ENCODE results near the gene SREBF1. TPM values are rescaled to one million over a fixed set of nuclear protein-coding genes. Genes with fewer than 3 reads are reported as not detected.

The SREBF1 gene
- total RNA-seq, 1 donor from 2014 or later = 83.0 TPM

DNA sequence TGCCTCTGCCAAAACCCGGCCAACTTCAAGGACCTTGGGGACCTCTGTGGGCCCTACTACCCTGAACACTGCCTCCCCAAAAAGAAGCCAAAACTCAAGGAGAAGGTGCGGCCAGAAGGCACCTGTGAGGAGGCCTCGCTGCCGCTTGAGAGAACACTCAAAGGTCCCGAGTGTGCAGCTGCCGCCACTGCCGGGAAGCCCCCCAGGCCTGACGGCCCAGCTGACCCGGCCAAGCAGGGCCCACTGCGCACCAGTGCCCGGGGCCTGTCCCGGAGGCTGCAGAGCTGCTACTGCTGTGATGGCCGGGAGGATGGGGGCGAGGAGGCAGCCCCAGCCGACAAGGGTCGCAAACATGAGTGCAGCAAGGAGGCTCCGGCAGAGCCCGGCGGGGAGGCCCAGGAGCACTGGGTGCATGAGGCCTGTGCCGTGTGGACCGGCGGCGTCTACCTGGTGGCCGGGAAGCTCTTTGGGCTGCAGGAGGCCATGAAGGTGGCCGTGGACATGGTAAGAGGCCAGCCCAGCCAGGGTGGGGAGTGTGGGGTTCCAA, 38.7 kb downstream of the SREBF1 start:
- H3K27me3 ChIP-seq (ENCODE audit: control insufficient read depth, insufficient read depth, low read length) = no peaks in the 10 kb centered on the region
- peaks cover 2% of the 10 kb centered on the region for H3K36me3 ChIP-seq (ENCODE audit: control insufficient read depth, insufficient read depth, low read length)
- no peak for DNase-seq (ENCODE audit: low read depth)
- no peak overlapping the region for H3K4me3 ChIP-seq (ENCODE audit: low read depth, low read length)
- TF ChIP-seq, protein P1, sequence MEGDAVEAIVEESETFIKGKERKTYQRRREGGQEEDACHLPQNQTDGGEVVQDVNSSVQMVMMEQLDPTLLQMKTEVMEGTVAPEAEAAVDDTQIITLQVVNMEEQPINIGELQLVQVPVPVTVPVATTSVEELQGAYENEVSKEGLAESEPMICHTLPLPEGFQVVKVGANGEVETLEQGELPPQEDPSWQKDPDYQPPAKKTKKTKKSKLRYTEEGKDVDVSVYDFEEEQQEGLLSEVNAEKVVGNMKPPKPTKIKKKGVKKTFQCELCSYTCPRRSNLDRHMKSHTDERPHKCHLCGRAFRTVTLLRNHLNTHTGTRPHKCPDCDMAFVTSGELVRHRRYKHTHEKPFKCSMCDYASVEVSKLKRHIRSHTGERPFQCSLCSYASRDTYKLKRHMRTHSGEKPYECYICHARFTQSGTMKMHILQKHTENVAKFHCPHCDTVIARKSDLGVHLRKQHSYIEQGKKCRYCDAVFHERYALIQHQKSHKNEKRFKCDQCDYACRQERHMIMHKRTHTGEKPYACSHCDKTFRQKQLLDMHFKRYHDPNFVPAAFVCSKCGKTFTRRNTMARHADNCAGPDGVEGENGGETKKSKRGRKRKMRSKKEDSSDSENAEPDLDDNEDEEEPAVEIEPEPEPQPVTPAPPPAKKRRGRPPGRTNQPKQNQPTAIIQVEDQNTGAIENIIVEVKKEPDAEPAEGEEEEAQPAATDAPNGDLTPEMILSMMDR (IDR thresholded peaks at IDR 0.05; ENCODE audit: insufficient read depth, low read length, poor library complexity, severe bottlenecking) = no peak

DNA sequence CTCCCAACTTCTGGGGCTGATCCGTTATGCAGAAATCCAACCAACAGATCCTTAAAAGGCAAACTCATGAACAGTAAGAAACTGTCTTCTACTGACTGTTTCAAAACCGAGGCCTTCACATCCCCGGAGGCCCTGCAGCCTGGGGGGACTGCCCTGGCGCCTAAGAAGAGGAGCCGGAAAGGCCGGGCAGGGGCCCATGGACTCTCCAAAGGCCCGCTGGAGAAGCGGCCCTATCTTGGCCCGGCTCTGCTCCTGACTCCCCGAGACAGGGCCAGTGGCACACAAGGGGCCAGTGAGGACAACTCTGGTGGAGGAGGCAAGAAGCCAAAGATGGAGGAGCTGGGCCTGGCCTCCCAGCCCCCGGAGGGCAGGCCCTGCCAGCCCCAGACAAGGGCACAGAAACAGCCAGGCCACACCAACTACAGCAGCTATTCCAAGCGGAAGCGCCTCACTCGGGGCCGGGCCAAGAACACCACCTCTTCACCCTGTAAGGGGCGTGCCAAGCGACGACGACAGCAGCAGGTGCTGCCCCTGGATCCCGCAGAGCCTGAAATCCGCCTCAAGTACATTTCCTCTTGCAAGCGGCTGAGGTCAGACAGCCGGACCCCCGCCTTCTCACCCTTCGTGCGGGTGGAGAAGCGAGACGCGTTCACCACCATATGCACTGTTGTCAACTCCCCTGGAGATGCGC, 39.5 kb downstream of the SREBF1 start:
- no peak for DNase-seq (ENCODE audit: low read depth)
- Histone ChIP-seq H3K4me3 (ENCODE audit: low read depth, low read length) (no peak overlapping the region), H3K27me3 (ENCODE audit: control insufficient read depth, insufficient read depth, low read length) (no peaks in the 10 kb centered on the region), H3K36me3 (ENCODE audit: control insufficient read depth, insufficient read depth, low read length) (peaks cover 2% of the 10 kb centered on the region)
- TF ChIP-seq, protein P1 (IDR thresholded peaks at IDR 0.05; ENCODE audit: insufficient read depth, low read length, poor library complexity, severe bottlenecking) = no peak

DNA sequence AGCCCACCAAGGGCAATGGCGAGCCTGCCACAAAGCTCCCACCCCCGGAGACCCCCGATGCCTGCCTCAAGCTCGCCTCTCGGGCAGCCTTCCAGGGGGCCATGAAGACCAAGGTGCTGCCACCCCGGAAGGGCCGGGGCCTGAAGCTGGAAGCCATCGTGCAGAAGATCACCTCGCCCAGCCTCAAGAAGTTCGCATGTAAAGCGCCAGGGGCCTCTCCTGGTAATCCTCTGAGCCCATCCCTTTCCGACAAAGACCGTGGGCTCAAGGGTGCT, 40.1 kb downstream of the SREBF1 start:
- Histone ChIP-seq H3K27me3 (ENCODE audit: control insufficient read depth, insufficient read depth, low read length) (no peaks in the 10 kb centered on the region), H3K4me3 (ENCODE audit: low read depth, low read length) (no peak overlapping the region), H3K36me3 (ENCODE audit: control insufficient read depth, insufficient read depth, low read length) (peaks cover 2% of the 10 kb centered on the region)
- DNase-seq (ENCODE audit: low read depth) = no peak
- TF ChIP-seq, protein P1 (IDR thresholded peaks at IDR 0.05; ENCODE audit: insufficient read depth, low read length, poor library complexity, severe bottlenecking) = no peak

DNA sequence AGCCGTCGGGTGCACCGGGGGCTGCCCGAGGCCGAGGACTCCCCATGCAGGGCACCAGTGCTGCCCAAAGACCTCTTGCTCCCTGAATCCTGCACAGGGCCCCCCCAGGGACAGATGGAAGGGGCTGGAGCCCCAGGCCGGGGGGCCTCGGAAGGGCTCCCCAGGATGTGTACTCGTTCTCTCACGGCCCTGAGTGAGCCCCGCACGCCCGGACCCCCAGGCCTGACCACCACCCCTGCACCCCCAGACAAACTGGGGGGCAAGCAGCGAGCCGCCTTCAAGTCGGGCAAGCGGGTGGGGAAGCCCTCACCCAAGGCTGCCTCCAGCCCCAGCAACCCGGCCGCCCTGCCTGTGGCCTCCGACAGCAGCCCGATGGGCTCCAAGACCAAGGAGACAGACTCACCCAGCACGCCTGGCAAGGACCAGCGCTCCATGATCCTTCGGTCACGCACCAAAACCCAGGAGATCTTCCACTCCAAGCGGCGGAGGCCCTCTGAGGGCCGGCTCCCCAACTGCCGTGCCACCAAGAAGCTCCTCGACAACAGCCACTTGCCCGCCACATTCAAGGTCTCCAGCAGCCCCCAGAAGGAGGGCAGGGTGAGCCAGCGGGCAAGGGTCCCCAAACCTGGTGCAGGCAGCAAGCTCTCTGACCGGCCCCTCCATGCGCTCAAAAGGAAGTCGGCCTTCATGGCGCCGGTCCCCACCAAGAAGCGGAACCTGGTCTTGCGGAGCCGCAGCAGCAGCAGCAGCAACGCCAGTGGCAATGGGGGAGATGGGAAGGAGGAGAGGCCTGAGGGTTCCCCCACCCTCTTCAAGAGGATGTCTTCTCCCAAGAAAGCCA, 40.6 kb downstream of the SREBF1 start:
- peaks cover 2% of the 10 kb centered on the region for H3K36me3 ChIP-seq (ENCODE audit: control insufficient read depth, insufficient read depth, low read length)
- H3K4me3 ChIP-seq (ENCODE audit: low read depth, low read length) = no peak overlapping the region
- H3K27me3 ChIP-seq (ENCODE audit: control insufficient read depth, insufficient read depth, low read length) = no peaks in the 10 kb centered on the region
- no peak for DNase-seq (ENCODE audit: low read depth)
- TF ChIP-seq, protein P1 (IDR thresholded peaks at IDR 0.05; ENCODE audit: insufficient read depth, low read length, poor library complexity, severe bottlenecking) = no peak

DNA sequence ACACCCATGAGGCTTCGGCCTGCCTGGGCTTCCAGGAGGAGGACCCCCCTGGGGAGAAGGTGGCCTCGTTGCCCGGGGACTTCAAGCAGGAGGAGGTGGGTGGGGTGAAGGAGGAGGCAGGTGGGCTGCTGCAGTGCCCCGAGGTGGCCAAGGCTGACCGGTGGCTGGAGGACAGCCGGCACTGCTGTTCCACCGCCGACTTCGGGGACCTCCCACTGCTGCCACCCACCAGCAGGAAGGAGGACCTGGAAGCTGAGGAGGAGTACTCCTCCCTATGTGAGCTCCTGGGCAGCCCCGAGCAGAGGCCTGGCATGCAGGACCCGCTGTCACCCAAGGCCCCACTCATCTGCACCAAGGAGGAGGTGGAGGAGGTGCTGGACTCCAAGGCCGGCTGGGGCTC, 41.5 kb downstream of the SREBF1 start:
- H3K36me3 ChIP-seq (ENCODE audit: control insufficient read depth, insufficient read depth, low read length) = peaks cover 2% of the 10 kb centered on the region
- no peak for DNase-seq (ENCODE audit: low read depth)

More for the DNA sequence above, 41.5 kb downstream of the SREBF1 start:
- TF ChIP-seq, protein P1 (IDR thresholded peaks at IDR 0.05; ENCODE audit: insufficient read depth, low read length, poor library complexity, severe bottlenecking) = no peak
- H3K27me3 ChIP-seq (ENCODE audit: control insufficient read depth, insufficient read depth, low read length) = no peaks in the 10 kb centered on the region
- no peak overlapping the region for H3K4me3 ChIP-seq (ENCODE audit: low read depth, low read length)
